Measurements from ENCODE around the gene SHKBP1.

GRCh38 chr19:40553885-40554857, 22.5 kb upstream of the SHKBP1 start:
- TF ChIP-seq CTCF (IDR thresholded peaks at IDR 0.05) (no peak), EZH2 (IDR thresholded peaks at IDR 0.05; ENCODE audit: borderline replicate concordance, insufficient read depth, low read depth, low read length, poor library complexity, severe bottlenecking) (no peak)
